IPS-18a (cell line): ENCODE data around the gene ANKLE1.

ENCODE experiments used
- H3K27ac ChIP-seq: one replicate; pipeline ENCODE4 v1.5.1; 2013; ENCODE audit warnings: low read length
- H3K27me3 ChIP-seq: one replicate; pipeline ENCODE4 v1.6.1; 2013; ENCODE audit warnings: mild to moderate bottlenecking, low read length; ENCODE audit not compliant: control insufficient read depth, insufficient read depth
- H3K36me3 ChIP-seq: one replicate; pipeline ENCODE4 v1.6.1; 2013; ENCODE audit warnings: low read depth, low read length; ENCODE audit not compliant: control insufficient read depth
- H3K4me1 ChIP-seq: one replicate; pipeline ENCODE4 v1.6.1; 2013; ENCODE audit warnings: low read depth, low read length; ENCODE audit not compliant: control insufficient read depth
- H3K4me3 ChIP-seq: one replicate; pipeline ENCODE4 v1.5.1; 2013; ENCODE audit warnings: low read length
- H3K9ac ChIP-seq: one replicate; pipeline ENCODE4 v1.6.1; 2013; ENCODE audit warnings: mild to moderate bottlenecking, low read length, moderate library complexity
- H3K9me3 ChIP-seq: one replicate; pipeline ENCODE4 v1.6.1; 2013; ENCODE audit warnings: low read depth, low read length; ENCODE audit not compliant: control insufficient read depth

ANKLE1 gene

GRCh38 chr19:17334414-17335409 is 53.0 kb downstream of the ANKLE1 start, which contains the start of gene ANO8:
TSS of gene ANO8 (minus strand) at chr19:17334855. CDS start at chr19:17334670, 185 bp downstream.
- Histone ChIP-seq H3K27me3 (peaks cover under 1% of the 10 kb centered on the region), H3K9me3 (no peaks in the 10 kb centered on the region), H3K4me3 (peak within 1 kb of the TSS; percentile 72), H3K9ac (peak within 1 kb of the TSS; percentile 57), H3K4me1 (peaks cover 8% of the 10 kb centered on the region), H3K36me3 (no peaks in the 10 kb centered on the region), H3K27ac (no peak within 1 kb of the TSS)

GRCh38 chr19:17335575-17335974 is 53.9 kb downstream of the ANKLE1 start:
- no peaks in the 10 kb centered on the region for H3K9me3 ChIP-seq
- no peak overlapping the region for H3K27ac ChIP-seq
- H3K36me3 ChIP-seq, result no peaks in the 10 kb centered on the region
- no peaks in the 10 kb centered on the region for H3K27me3 ChIP-seq
- no peak overlapping the region for H3K4me3 ChIP-seq
- peaks cover 8% of the 10 kb centered on the region for H3K4me1 ChIP-seq
- H3K9ac ChIP-seq, result no peak overlapping the region
